22Rv1 (cell line): Measurements from ENCODE around the gene ZFX.

Source experiments
- H3K27ac ChIP-seq: fragments of 450-650 bp; 2 replicates; pipeline ENCODE4 v1.5.1; 2017
- ZFX ChIP-seq: fragments of 450-650 bp; IDR thresholded peaks from 2 replicates; pipeline ENCODE4 v1.6.1; 2017; ENCODE audit warnings: antibody characterized with exemption, borderline replicate concordance
- TF ChIP-seq, protein P1 (sequence below): fragments of 450-650 bp; IDR thresholded peaks from 2 replicates; pipeline ENCODE4 v1.5.1; 2017; ENCODE audit warnings: mild to moderate bottlenecking

Gene ZFX

GRCh38 chrX:24201216-24201615, 51.7 kb downstream of the ZFX start:
- TF ChIP-seq, protein P1, sequence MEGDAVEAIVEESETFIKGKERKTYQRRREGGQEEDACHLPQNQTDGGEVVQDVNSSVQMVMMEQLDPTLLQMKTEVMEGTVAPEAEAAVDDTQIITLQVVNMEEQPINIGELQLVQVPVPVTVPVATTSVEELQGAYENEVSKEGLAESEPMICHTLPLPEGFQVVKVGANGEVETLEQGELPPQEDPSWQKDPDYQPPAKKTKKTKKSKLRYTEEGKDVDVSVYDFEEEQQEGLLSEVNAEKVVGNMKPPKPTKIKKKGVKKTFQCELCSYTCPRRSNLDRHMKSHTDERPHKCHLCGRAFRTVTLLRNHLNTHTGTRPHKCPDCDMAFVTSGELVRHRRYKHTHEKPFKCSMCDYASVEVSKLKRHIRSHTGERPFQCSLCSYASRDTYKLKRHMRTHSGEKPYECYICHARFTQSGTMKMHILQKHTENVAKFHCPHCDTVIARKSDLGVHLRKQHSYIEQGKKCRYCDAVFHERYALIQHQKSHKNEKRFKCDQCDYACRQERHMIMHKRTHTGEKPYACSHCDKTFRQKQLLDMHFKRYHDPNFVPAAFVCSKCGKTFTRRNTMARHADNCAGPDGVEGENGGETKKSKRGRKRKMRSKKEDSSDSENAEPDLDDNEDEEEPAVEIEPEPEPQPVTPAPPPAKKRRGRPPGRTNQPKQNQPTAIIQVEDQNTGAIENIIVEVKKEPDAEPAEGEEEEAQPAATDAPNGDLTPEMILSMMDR = no peak
- no peak for TF ChIP-seq ZFX

DNA sequence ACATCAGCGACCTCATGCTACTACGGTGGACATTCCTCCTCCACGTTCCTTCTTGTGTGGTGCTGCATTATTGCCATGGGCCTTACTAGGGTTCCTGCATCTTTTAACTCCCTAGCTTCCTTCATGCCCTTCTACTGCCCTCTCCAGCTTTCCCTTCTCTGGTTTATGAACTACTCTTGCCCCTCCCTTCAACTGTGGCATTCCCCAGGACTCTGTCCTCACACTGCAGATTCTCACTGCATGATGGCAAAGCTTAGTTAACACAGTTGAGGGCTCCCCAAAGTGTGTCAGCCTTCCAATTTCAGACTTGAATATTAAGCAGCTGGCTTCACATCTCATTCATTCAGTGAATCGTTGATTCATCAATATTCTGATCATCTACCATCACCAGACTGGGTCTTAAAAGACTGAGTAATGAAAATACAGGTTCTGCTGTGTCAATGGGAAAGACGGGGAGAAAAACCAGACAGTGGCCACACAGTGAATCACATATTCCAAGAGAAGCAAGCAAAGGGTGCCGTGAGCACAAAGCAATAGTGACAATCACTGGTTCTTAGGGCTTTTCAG, 53.0 kb downstream of the ZFX start:
- TF ChIP-seq, protein P1 = no peak
- TF ChIP-seq ZFX = no peak
- no peak overlapping the region for H3K27ac ChIP-seq

More at GRCh38 chrX:24201216-24201615, 51.7 kb downstream of the ZFX start:
- H3K27ac ChIP-seq = no peak overlapping the region

DNA sequence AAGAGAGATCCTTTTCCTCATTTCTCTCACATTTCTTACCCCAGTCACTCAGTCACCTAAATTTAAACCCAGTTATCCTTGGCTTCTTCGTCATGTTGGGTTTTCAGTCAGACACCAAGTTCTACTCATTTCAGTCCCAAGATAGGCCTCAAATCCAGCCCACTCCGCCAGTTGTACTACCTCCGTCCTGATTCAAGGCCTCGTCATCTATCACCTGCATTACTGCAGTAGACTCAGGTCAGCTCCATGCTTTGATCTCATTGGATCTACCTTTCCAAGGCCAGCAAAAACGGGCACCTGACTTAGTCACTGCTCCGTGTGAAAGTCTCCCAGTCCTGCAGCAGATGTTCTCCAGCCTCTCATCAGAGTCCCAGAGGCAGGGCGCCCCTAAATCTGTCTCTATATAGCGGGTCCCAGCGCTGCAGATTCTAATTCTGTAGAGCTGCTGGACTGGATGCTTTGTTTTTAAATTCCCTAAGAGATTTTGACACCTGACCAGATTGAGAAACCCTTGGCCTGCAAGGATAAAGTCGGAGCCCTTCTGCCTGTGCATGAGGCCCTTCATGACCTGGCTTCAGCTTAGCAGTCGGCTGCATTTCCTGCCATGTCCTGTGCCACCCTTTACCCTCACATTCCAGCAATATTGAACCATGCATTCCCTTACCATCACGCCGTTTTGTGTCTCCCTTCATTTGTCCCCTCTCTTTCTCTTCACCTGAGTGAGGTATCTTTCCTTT, 53.7 kb downstream of the ZFX start:
- no peak overlapping the region for H3K27ac ChIP-seq
- TF ChIP-seq, protein P1 = no peak
- TF ChIP-seq ZFX = no peak

DNA sequence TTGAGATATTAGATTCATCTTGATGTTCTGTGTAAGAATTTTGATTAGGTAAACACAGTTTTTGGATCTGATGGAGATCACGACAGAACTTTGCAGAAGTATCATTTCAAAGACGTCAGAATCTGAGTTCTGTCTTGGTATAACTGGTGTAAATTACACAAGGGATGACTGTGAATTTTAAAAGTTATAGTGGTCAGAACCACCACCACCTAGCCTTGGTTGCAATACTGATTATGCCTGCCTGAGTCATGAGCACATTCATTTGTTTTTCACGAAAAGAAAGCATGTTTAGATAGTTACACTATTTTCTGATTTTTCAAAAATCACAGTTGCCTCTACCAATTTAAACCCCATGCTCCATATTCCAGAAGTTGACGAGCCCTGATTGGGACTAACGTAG, 54.8 kb downstream of the ZFX start:
- no peak for TF ChIP-seq ZFX
- TF ChIP-seq, protein P1 = no peak
- H3K27ac ChIP-seq = no peak overlapping the region

GRCh38 chrX:24204958-24205357, 55.4 kb downstream of the ZFX start:
- H3K27ac ChIP-seq = no peak overlapping the region
- TF ChIP-seq, protein P1 = no peak
- no peak for TF ChIP-seq ZFX

DNA sequence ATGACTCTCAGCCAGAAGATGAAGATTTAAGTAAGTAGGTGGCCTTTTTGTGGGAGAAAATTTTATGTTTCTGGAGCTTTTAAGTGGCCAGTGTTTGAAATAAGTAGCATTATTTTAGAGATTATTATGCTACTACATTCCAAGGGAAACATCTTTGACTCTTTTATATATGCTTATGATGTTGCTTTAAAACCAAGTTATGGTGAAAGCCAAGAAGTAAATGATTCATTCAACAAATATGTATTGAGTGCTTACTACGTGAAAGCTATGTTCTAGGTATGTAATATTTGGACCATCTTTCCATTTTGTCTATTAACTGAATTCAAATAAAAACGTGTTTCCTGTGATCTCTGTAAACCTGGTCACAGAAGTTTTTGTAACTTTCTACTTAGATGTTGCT, 58.3 kb downstream of the ZFX start:
- TF ChIP-seq ZFX = no peak
- TF ChIP-seq, protein P1 = no peak
- no peak overlapping the region for H3K27ac ChIP-seq

DNA sequence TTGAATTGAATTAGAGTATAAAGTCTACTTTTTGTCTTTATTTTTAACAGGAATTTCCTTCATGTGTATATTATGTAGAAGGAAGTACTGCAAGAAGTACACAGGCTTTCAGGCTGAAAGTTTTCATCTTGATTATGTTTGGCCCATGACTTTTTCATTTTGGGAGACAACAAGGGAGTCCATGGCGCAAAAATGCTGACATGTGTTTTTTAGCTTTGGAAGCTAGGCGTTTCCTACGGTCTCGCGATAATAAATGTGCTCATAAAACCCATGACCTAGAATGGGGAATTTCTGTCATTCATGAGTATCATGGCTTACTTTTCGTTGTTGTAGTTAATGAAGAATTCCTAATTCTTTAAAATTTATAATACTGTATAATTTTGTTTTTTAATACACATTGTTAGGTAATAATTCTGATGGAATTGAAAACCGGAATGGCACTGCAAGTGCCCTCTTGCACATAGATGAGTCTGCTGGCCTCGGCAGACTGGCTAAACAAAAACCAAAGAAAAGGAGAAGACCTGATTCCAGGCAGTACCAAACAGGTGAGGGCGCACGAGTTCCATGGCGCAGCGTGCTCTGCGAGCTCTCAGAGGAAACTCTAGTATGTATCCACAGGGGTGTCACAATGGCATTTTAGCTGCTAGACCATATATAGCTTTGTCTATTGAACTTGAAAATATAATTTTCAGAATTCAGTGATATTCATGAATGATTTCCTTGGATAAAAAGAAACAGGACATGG, 59.1 kb downstream of the ZFX start:
- TF ChIP-seq, protein P1 = no peak
- TF ChIP-seq ZFX = no peak
- H3K27ac ChIP-seq = no peak overlapping the region
